Stimulated activated memory B cell treated with anti-CD40 and anti-IgM and Interleukin-4, amounts not matched to agents 10 μg/mL and 1 μg/mL and 100 μg/mL, for 72 hours (primary cell): ENCODE data around the gene SLC49A4.
"Not testable (repeated sequence)": the region's sequence is repeated elsewhere in the genome, so short reads cannot be mapped to it uniquely, and the experiment has no call there.

ENCODE experiments used
- ATAC-seq: fragments of 150-1000 bp; cut with Tn5 transposase; 2 replicates; pipeline ENCODE4 v1.10.0; 2021
- H3K27ac Mint-ChIP-seq: one replicate; pipeline ENCODE4 v1.8.0; 2022; ENCODE audit warnings: mild to moderate bottlenecking, mixed read lengths
- H3K27me3 Mint-ChIP-seq: one replicate; pipeline ENCODE4 v1.8.0; 2022; ENCODE audit warnings: mixed read lengths
- H3K36me3 Mint-ChIP-seq: one replicate; pipeline ENCODE4 v1.8.0; 2022; ENCODE audit warnings: mixed read lengths
- H3K4me1 Mint-ChIP-seq: one replicate; pipeline ENCODE4 v1.8.0; 2022; ENCODE audit warnings: mixed read lengths
- H3K4me3 Mint-ChIP-seq: one replicate; pipeline ENCODE4 v1.8.0; 2022; ENCODE audit warnings: mild to moderate bottlenecking, moderate library complexity, mixed read lengths
- H3K9me3 Mint-ChIP-seq: one replicate; pipeline ENCODE4 v1.8.0; 2022; ENCODE audit warnings: mixed read lengths

The SLC49A4 gene, protein sequence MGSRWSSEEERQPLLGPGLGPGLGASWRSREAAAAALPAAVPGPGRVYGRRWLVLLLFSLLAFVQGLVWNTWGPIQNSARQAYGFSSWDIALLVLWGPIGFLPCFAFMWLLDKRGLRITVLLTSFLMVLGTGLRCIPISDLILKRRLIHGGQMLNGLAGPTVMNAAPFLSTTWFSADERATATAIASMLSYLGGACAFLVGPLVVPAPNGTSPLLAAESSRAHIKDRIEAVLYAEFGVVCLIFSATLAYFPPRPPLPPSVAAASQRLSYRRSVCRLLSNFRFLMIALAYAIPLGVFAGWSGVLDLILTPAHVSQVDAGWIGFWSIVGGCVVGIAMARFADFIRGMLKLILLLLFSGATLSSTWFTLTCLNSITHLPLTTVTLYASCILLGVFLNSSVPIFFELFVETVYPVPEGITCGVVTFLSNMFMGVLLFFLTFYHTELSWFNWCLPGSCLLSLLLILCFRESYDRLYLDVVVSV

DNA sequence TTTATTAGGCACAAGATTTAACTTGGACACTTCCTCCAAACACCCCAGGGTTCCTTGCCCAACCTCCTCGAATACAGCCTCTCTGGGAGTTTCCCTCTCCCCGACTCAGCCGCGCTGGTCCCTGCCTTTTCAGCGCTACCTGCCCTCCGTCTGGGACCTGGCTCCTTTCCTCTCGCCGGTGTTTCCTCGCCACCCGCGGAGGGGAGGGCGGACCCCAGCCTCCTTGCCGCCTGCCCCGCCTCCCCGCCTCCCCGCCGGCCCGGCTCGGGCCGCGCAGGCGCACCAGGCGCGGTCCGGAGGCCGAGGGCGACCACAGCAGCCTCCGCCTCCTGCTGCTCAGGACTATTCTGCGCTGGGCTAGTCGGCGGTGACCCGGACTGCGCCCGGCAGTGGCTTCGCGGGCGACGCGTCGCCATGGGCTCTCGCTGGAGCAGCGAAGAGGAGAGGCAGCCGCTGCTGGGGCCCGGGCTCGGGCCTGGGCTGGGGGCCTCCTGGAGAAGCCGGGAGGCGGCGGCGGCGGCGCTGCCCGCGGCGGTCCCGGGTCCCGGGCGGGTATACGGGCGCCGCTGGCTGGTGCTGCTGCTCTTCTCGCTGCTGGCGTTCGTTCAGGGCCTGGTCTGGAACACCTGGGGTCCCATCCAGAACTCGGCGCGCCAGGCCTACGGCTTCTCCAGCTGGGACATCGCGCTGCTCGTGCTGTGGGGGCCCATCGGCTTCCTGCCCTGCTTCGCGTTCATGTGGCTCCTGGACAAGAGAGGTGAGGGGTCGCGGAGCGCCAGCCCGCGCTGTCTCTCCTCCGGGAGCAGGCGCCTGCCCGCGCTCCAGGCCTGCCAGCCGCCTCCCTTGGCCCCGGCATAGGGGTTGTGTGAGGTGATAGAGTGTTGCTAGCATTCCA, at the start of gene SLC49A4:
Gene SLC49A4 (plus strand): TSS at position 291 of the 895 bp plus-strand sequence. CDS start 124 bp downstream, at position 415.
- H3K36me3 Mint-ChIP-seq: no peaks in the 10 kb centered on the region
- peaks cover 19% of the 10 kb centered on the region for H3K4me1 Mint-ChIP-seq
- H3K27ac Mint-ChIP-seq: no peak within 1 kb of the TSS
- no peaks in the 10 kb centered on the region for H3K9me3 Mint-ChIP-seq
- peak; percentile 88 for ATAC-seq
- no peaks in the 10 kb centered on the region for H3K27me3 Mint-ChIP-seq
- peak within 1 kb of the TSS; percentile 98 for H3K4me3 Mint-ChIP-seq

DNA sequence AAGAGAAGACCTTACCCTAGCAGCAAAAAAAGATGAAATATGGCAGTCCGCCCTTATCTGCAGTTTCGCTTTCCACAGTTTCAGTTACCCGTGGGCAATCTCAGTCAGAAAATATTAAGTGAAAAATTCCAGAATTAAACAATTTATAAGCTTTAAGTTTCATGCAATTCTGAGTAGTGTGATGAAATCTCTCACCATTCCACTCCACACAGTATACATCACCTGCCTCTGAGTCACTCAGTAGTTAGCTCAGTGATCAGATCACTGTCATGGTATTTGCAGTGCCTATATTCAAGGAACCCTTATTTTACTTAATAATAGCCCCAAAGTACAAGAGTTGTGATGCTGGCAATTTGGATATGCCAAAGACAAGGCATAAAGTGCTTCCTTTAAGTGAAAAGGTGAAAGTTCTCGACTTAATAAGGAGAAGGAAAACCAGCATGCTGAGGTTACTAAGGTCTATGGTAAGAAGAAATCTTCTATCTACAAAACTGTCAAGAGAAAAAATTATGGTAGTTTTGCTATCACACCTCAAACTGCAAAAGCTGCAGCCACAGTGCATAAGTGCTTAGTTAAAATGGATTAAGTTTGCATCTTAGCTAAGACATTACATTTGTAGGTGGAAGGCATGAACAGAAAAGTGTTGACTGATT, 49.4 kb upstream of the SLC49A4 start:
- no peak for ATAC-seq
- Mint-ChIP-seq H3K4me3 (no peak overlapping the region), H3K9me3 (peaks cover 3% of the 10 kb centered on the region), H3K27me3 (no peaks in the 10 kb centered on the region), H3K36me3 (peaks cover 60% of the 10 kb centered on the region), H3K27ac (no peak overlapping the region), H3K4me1 (peaks cover 5% of the 10 kb centered on the region)

DNA sequence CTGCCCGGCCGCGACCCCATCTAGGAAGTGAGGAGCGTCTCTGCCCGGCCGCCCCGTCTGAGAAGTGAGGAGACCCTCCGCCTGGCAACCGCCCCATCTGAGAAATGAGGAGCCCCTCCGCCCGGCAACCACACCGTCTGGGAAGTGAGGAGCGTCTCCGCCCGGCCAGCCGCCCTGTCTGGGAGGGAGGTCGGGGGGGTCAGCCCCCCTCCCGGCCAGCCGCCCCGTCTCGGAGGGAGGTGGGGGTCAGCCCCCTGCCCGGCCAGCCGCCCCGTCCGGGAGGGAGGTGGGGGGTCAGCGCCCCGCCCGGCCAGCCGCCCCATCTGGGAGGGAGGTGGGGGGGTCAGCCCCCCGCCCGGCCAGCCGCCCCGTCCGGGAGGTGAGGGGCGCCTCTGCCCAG, 47.6 kb upstream of the SLC49A4 start:
- H3K36me3 Mint-ChIP-seq: peaks cover 60% of the 10 kb centered on the region
- H3K4me1 Mint-ChIP-seq, H3K9me3 Mint-ChIP-seq, H3K27ac Mint-ChIP-seq, H3K4me3 Mint-ChIP-seq, H3K27me3 Mint-ChIP-seq, ATAC-seq: not testable (repeated sequence)

DNA sequence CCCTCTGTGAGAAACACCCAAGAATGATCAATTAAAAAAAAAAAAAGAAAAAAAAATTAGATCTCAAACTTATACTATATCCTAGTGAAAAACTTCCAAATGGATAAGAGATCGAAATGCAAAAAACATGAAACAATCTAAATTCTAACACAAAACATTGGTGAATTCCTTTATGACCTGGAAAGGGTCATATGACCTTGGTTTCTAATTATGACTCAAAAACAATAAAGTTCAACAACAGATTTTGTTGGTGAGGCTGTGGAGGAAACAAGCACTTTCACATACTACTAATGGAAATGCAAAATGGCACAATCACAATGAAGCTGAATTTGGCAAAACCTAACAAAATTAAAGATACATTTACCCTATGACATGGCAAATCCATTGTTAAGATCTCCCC, 46.5 kb upstream of the SLC49A4 start:
- H3K9me3 Mint-ChIP-seq: peaks cover 3% of the 10 kb centered on the region
- no peak overlapping the region for H3K4me3 Mint-ChIP-seq
- H3K27ac Mint-ChIP-seq: no peak overlapping the region
- H3K36me3 Mint-ChIP-seq: peaks cover 59% of the 10 kb centered on the region
- no peaks in the 10 kb centered on the region for H3K27me3 Mint-ChIP-seq
- no peak for ATAC-seq
- H3K4me1 Mint-ChIP-seq: peaks cover 5% of the 10 kb centered on the region

DNA sequence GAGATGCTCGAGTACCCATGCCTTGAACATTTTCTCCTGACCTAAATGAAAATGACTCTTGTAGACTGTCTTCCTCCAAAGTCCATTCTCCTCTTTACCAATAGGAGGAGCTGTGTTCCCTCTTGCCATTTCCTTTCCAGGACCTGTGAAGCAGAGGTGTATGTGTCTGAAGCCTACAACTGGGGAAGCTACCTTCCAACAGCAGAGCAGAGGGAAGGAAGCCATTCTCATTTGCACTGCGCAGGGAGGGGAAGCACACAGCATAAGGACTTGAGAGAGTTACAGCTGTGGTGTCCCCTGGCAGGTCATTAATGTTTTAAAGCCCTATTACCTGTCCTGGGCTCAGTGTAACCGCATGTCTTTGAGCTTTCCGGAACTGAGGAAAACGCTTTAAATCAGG, 39.9 kb upstream of the SLC49A4 start:
- no peaks in the 10 kb centered on the region for H3K27me3 Mint-ChIP-seq
- no peak overlapping the region for H3K4me3 Mint-ChIP-seq
- H3K36me3 Mint-ChIP-seq: peaks cover 44% of the 10 kb centered on the region
- H3K9me3 Mint-ChIP-seq: no peaks in the 10 kb centered on the region
- no peaks in the 10 kb centered on the region for H3K4me1 Mint-ChIP-seq
- no peak overlapping the region for H3K27ac Mint-ChIP-seq
- peak; percentile 67 for ATAC-seq

DNA sequence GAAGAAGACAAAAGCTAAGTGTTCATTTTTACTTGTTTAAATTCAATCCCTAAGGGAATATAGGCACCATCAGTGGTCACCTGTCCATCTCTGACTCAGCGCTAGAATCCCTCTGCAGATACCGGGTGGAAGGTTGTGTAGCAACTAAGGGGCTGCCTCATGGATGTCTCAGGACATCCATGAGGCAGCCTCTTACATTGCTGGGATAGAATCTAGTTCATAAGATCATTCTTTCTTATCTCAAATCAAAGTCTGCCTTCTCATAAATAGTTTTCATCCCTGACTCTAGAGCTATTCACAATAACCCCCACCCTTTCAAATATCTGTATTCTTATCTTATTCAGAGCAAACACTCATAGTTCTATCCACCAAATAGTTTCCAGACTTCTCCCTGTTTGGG, 39.4 kb upstream of the SLC49A4 start:
- ATAC-seq: no peak
- Mint-ChIP-seq H3K36me3 (peaks cover 44% of the 10 kb centered on the region), H3K9me3 (no peaks in the 10 kb centered on the region), H3K4me3 (no peak overlapping the region), H3K27ac (no peak overlapping the region), H3K27me3 (no peaks in the 10 kb centered on the region), H3K4me1 (no peaks in the 10 kb centered on the region)

DNA sequence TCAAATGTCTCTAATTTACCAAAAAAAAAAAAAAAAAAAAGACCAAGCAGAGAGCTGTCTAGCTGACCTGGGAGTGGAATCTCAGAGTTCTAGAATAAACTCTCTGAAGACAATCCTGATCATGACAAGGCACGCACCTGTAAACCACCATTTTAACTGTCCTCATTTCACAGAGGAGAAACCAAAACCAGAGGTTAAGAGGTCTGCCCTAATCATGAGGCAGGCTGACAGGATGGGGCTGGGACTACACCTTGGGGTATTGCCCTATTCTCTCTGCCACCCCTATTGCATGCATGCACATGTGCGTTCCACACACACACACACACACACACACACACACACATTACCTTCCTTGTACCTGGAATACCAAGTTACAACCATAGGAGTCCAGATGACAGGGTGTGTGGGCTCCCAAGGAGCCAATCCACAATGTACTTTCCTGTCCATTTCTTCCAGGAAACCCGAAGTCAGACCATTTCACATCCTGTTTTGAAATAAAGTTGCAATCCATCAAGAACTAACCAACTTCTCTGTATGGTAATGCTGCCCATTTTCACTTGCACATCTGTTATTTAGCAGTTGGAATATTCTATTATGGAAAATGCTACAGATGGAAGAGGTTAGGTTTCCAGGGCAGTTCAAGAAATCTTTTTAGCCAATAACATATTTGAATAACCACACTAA, 35.9 kb upstream of the SLC49A4 start:
- Mint-ChIP-seq H3K27ac (no peak overlapping the region), H3K4me1 (peaks cover 12% of the 10 kb centered on the region), H3K36me3 (peaks cover 36% of the 10 kb centered on the region), H3K4me3 (no peak overlapping the region), H3K27me3 (no peaks in the 10 kb centered on the region), H3K9me3 (no peaks in the 10 kb centered on the region)
- ATAC-seq: no peak

DNA sequence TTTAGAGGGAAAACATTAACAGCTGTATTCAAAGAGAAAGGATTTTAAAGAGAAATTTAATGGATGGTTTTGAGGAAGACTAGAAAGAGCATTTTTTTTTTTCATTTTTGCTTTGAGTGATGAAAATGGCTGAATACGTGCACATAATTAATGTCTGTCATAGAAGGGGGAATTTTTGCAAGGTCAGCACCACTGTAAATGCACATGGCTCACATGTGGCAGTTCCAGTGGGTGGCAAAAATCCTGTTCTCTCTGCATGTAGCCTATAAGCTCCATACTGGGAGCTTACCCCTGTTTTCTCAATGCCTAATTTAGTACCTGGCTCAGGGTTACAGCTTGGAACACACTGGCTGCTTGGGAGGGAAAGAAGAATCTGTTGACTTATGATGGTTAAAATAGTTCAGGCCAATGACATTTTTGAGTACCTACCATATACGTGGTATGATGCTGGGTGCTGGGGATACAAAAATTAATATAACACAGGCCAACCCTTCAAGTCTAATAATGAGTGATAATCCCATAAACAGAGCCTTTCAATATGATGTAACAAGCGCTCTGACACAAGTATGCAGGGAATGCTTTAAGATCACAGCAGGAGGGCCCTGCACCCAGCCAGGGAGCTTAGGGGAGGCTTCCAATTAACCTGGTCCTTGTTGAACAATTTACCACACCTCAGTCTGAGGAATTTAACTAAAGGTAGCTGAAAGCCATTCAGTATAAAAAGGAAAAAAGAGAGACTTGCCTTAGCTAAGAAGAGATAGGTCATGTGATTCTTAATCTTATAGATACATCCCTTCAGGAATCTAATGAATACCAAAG, 34.2 kb upstream of the SLC49A4 start:
- Mint-ChIP-seq H3K36me3 (peaks cover 32% of the 10 kb centered on the region), H3K9me3 (no peaks in the 10 kb centered on the region), H3K27me3 (no peaks in the 10 kb centered on the region), H3K27ac (no peak overlapping the region), H3K4me3 (no peak overlapping the region), H3K4me1 (peaks cover 12% of the 10 kb centered on the region)
- no peak for ATAC-seq

DNA sequence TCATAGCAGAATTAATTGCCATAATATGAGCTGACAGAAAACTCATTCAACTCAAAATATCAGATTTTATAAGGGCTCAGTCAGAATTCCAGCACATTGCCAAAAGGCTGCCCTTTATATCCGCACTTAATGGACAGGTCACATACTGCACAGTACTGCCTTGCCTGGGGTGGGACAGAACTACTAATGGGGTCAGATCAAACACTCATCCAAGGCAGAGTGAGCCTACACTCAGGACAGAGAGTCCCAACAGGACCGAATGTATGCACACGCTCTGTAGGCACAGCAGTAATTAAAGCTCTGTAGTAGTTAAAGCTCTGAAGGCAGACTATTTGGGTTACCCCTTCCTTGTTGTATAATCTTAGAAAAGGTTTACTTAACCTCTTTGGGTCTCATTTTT, 28.4 kb upstream of the SLC49A4 start:
- no peaks in the 10 kb centered on the region for H3K9me3 Mint-ChIP-seq
- peaks cover 43% of the 10 kb centered on the region for H3K36me3 Mint-ChIP-seq
- no peak overlapping the region for H3K4me3 Mint-ChIP-seq
- H3K27me3 Mint-ChIP-seq: no peaks in the 10 kb centered on the region
- H3K27ac Mint-ChIP-seq: no peak overlapping the region
- no peak for ATAC-seq
- peaks cover 12% of the 10 kb centered on the region for H3K4me1 Mint-ChIP-seq

DNA sequence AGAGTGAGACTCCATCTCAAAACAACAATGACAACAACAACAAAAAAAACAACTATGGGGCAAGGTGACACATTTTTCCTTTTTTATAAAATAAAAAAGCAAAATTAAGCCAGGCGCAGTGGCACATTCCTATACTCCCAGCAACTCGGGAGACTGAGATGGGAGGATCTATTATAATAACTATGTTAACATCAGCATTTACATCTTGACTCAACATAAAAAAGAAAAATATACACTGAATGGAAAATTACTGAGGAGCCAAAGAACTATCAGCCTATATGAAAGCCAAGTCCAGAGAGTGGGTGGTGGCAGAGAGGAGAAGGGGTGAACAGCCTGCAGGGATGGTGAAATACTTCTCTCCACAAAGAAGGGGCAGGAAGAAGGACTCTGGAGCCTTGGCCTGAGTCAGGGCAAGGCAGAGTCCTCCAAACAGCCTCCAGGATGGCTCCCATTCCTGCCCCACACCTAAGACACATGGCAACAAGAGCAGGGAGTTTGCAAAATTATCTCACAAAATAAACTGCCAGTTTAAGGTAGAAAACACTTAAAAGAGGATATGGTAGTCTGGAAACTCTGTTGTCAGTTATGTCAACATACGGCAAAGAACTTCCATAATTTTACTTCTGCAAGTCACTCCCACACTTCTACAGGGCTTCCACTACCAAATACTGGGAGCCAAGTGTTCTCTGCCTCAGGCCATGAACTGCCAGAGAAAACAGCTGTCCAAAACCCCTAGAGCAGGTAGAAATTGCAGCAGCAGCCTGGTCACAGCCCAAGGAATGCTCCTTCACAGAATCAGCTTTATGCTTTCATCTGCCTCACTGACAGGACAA, 27.1 kb upstream of the SLC49A4 start:
- peaks cover 33% of the 10 kb centered on the region for H3K36me3 Mint-ChIP-seq
- no peaks in the 10 kb centered on the region for H3K27me3 Mint-ChIP-seq
- H3K27ac Mint-ChIP-seq: peak overlapping the region; percentile 17
- no peak for ATAC-seq
- peaks cover 4% of the 10 kb centered on the region for H3K4me1 Mint-ChIP-seq
- H3K4me3 Mint-ChIP-seq: no peak overlapping the region
- no peaks in the 10 kb centered on the region for H3K9me3 Mint-ChIP-seq

DNA sequence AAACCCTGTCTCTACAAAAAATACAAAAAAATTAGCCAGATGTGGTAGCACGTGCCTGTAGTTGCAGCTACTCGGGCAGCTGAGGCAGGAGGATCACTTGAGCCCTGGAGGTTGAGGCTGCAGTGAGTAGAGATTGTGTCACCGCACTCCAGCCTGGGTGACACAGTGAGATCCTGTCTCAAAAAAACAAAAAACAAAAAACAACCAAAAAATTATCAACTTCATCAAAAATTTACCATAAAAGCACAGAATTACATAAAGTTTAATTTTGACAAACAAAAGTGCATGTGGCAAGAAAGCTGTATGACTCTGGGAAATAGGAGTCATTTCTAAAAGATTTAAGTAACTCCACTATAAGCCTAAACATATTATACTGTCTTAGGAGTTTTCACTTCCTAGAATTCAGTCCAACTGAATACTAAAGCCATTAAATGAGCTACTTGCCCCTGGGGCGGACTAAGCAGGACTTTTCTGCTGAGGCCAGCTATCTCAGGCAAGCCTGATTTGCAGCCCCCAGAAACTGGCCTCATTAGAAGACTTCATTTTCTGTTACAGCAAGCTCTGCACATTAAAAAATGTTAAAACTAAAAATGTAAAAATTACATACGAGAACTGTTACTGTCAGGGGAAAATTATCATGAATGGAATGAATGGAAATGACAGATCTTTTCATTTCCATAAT, 24.2 kb upstream of the SLC49A4 start:
- Mint-ChIP-seq H3K4me1 (peaks cover 10% of the 10 kb centered on the region), H3K9me3 (no peaks in the 10 kb centered on the region), H3K36me3 (peaks cover 24% of the 10 kb centered on the region), H3K4me3 (no peak overlapping the region), H3K27me3 (no peaks in the 10 kb centered on the region), H3K27ac (no peak overlapping the region)
- ATAC-seq: no peak

DNA sequence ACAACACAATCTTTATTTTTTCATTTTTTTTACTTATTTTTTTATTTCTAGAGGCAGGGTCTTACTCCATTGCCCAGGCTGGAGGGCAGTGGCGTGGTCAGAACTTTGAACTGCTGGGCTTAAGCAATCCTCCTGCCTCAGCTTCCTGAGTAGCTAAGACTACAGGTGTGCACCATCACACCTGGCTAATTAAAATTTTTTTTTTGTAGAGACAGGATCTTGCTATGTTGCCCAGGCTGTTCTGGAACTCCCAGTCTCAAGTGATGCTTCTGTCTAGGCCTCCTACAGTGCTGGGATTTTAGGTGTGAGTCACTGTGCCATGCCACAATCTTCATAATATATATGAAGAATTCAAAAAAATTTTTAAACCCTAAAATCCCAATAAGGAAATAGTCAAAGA, 22.0 kb upstream of the SLC49A4 start:
- no peaks in the 10 kb centered on the region for H3K27me3 Mint-ChIP-seq
- H3K4me3 Mint-ChIP-seq: no peak overlapping the region
- peaks cover 10% of the 10 kb centered on the region for H3K4me1 Mint-ChIP-seq
- no peak overlapping the region for H3K27ac Mint-ChIP-seq
- no peak for ATAC-seq
- H3K9me3 Mint-ChIP-seq: no peaks in the 10 kb centered on the region
- H3K36me3 Mint-ChIP-seq: peaks cover 20% of the 10 kb centered on the region

DNA sequence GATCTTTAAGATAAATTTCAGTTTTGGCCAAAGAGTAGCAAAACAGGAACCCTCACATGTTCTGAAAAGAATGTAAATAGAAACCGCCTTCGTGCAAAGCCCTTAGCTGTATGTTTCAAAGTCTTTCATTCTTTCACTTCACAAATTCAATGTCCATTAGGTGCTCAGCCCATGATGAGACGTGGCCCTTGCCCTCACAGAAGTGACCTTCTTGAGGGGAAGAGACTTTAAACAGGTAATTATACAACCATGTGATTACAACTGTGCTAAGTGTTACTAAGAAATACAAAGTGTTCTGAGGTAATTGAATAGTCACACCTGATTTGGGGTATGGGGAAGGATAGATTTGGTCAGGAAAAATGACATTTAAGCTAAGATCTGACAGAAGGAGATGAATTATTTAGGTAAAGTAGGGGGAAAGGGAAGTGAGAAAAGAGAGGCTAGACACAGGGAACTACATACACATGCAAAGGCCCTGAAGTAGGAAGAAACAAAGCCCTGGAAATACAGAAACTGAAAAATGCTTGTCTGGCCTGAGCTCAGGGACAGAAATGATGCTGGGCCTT, 20.8 kb upstream of the SLC49A4 start:
- Mint-ChIP-seq H3K4me1 (peaks cover 10% of the 10 kb centered on the region), H3K36me3 (peaks cover 12% of the 10 kb centered on the region), H3K27me3 (no peaks in the 10 kb centered on the region), H3K27ac (peak overlapping the region; percentile 70), H3K4me3 (peak overlapping the region; percentile 4), H3K9me3 (no peaks in the 10 kb centered on the region)
- ATAC-seq: peak; percentile 69
